ENCODE results near the gene APEX2.

GRCh38 chrX:55030271-55031205, 30.4 kb downstream of the APEX2 start, which contains the start of gene ALAS2:
- TF ChIP-seq, protein P1, sequence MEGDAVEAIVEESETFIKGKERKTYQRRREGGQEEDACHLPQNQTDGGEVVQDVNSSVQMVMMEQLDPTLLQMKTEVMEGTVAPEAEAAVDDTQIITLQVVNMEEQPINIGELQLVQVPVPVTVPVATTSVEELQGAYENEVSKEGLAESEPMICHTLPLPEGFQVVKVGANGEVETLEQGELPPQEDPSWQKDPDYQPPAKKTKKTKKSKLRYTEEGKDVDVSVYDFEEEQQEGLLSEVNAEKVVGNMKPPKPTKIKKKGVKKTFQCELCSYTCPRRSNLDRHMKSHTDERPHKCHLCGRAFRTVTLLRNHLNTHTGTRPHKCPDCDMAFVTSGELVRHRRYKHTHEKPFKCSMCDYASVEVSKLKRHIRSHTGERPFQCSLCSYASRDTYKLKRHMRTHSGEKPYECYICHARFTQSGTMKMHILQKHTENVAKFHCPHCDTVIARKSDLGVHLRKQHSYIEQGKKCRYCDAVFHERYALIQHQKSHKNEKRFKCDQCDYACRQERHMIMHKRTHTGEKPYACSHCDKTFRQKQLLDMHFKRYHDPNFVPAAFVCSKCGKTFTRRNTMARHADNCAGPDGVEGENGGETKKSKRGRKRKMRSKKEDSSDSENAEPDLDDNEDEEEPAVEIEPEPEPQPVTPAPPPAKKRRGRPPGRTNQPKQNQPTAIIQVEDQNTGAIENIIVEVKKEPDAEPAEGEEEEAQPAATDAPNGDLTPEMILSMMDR (IDR thresholded peaks at IDR 0.05; ENCODE audit: low read depth, low read length, poor library complexity, severe bottlenecking): no peak
- TF ChIP-seq EZH2phosphoT487 (IDR thresholded peaks at IDR 0.05; ENCODE audit: borderline replicate concordance, low read length): no peak

Data from DOHH2 (cell line).